NCI-H2196 treated with DMSO at 0.1 percent for 48 hours (cell line): ENCODE measurements around the gene UNC5B.

Experiments used
- DNase-seq: peaks from one replicate; lab custom pipeline; 2025; ENCODE audit not compliant: unreplicated experiment; lab: John Stamatoyannopoulos, UW

Gene UNC5B

DNA sequence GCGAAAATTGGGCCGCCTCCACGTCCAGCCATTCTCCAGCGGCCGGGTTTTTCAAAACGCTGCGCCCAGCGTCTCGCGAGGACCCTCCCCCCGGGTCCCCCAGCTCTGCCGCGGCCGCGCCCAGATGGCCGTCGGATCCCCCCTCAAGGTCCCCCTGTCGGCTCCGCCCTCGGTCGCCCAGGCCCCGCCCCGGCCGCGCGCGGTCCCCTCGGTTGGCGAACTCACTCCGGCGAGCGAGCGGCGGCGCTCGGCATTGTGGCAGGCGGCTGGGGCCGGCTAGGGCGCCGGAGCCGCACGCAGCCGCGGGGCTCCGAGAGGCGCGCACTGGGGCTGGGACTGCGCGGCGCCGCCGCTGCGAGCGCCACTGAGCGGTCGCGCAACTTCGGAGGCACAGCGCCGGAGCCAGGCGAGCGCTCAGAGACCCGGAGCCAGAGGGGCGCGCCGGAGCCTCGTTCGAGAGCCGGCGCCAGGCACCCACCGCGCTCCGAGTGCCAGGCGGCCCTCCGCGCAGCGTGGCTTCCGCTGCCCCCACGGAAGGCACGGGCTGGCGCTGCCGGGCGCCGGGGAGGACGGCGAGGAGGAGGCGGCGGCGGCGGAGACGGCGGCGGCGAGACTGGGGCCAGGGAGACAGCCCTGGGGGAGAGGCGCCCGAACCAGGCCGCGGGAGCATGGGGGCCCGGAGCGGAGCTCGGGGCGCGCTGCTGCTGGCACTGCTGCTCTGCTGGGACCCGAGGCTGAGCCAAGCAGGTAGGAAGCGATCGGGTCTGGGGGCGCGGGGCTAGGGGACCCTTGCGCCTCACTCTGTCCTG, at the start of gene UNC5B:
Gene UNC5B (plus strand): TSS at position 253 of the 809 bp plus-strand sequence. CDS start 416 bp downstream, at position 669.
- peak; percentile 46 for DNase-seq

DNA sequence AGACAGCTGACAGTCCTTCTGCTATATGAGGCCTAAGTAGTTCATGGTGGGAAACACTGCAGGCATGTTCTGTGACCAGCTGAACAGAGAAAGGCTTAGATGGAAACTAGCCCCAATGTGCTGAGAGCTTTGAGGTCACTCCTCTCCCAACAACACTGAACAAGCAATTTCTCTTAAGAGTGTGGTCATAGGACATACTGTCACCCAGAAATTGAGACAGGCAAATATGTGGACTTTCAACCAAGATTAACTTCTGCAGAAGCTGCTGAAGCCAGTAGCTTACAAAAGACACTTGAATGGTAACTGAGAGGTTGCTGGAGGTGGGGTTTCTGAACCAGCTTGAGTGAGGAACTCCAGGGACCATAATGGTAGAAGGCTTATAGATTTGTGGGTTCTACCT, 38.9 kb upstream of the UNC5B start:
- no peak for DNase-seq

DNA sequence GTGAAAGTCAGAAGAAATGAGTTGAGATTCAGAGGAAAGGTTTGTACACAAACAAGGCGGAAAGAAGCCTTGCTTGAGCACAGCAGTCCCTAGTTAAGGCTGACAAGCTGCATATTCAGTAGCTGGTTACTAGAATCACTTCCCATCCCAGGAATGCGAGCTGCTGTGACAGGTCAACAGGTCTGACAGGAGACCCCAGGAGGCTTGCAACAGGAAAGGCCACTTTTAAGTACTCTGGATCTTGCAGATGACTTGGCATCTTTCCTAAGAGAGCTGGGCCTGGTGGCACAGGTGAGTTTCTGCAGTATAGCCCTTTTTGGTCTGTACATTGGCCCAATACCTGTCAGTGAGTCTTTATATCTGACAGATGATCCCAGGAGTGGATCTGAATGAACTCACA, 35.7 kb upstream of the UNC5B start:
- no peak for DNase-seq

DNA sequence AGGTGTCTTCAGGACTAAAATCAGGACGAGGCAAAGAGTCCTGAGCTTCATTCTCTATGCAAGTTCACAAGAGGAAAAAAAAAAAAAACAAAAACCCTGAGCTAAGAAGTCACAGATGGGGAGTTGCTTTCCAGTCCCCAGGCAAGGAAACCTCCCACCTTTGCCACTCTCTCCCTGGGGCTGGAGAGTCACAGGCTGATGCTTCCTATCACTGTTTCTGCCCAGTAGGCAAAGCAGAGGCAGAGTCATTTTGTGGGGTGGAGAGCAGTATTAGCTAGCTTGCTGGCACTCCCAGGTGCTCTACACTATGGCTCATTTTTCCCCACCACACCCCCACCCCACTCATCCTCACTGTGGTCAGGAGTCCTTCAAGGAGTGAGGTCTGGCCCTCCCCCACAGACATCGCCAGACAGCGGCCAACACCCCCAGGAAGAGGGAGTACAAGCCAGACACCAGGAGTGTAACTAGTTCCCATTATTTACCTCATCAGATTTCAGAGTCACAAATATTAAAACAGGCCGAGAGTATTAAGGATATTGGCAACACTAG, 34.6 kb upstream of the UNC5B start:
- no peak for DNase-seq

DNA sequence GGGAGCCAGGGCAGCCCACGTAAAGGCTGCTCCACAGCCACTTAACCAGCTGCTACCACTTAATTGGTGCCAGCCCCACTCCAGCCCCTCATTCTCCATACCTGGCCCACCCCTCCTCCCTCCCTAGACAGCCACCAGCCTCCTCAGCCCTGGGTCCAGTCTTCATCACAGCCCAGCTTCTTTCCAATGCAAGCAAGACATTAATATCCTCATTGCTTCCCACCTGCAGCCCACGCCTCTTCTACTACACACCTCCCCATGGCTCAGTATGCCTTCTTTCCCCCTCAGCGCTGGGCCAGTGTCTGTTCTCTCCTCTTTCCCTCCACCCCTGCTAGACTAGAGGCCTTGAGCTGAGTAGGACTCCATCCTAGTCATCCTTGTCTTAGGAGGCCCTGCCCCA, 33.5 kb upstream of the UNC5B start:
- DNase-seq, result no peak

DNA sequence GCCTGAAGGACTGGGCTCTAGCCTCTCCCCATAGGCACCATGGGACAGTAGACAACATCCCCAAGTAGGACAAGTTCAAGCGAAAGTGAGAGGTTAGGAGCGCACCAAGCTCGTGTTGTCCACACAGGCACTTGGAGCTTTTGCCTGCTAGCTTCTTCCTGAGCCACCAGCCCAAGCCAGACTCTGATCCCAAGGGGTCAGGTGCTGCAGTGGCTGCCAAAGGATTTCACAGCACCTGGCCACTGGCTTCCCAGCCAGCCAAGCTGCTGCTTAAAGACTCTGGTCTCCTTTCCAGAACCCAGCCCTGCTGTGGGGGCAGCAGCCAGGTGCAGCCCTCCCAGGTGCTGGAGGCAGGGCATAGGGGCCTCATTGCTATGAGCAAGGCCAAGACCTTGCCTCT, 33.0 kb upstream of the UNC5B start:
- no peak for DNase-seq

DNA sequence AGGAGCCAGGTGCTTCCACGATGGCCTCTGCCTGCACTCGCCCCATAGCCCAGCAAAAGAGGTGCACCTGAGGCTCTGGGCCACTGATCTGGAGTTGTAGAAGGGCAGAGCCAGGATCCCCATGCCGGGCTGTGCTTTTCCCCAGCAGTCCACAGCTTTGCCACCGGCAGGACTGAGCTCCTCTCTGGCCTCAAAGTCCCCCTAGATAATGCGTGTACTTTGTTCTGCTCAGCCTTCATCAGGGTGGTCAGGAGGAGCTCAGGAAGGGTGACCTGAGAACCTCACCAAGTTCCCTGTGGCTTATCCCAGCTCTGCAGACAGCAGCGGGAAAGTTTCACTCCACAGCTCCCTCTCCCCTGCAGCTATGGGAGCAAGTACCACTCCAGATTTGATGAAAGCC, 27.9 kb upstream of the UNC5B start:
- no peak for DNase-seq

DNA sequence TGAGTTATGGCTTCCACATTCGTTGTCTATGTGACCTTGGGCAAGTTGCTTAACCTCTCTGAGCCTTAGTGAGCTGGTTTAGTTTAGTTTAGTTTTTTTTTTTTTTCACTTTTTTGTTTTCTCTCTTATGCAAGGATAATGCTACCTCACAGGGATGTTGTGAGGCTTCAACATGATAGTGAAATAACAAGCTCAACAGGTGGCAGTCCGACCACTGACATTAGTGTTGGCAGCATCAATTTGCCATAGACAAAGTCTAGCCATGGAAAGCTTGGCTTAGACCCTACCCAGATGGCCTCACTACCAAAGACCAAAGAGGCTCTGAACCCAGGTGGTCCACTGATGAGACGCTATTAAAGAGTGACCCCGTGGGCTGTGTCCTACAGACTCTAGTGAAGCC, 27.2 kb upstream of the UNC5B start:
- DNase-seq, result no peak

DNA sequence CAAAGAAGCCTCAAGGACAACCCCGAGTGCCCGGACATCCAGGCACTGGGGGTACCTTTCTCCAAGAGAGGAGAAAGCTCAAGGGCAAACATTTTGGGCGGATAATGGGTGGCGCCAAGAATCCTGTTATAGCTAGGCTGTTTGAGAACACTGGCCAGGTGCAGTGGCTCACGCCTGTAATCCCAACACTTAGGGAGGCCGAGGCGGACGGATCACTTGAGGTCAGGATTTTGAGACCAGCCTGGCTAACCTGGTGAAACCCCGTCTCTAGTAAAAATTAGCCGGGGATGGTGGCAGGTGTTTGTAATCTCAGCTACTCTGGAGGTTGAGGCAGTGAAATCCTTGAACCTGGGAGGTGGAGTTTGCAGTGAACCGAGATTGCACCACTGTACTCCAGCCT, 25.2 kb upstream of the UNC5B start:
- DNase-seq, result no peak

DNA sequence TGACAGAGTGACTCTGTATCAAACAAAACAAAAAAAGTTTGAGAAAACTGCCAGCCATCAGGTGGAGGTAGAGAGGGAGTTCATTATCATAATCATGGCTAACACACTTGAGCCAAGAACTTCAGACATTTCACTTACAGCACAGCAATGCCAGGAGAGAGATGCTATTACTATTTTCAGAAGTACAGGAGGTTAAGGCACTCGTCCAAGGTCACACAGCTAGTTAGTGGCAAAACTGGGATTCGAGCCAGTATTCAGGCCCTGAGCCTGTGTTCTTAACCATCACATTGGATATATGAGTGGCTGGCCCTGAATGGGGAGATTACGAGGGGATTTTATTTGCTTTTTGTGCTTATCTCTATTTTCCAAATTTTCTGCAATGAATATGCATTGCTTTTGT, 24.8 kb upstream of the UNC5B start:
- DNase-seq, result no peak

DNA sequence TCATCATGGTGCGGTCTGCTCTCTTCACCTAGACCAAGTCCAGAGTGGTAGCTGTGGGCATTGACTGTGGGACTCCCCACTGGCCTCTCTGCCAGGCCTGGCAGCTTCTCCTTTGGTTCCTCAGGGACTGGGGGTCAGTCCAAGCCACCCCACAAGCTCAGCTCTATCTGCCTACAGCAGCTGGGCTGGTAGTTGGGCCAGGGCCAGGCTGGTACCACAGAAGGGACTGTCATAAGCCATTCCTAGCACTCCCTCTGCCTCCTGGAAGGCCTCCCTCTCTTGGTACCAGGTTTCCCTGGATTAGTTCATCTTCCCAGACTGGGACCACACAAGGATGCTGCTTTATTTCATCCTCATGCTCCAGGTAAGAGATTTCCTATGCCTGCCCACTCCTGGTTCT, 24.2 kb upstream of the UNC5B start:
- no peak for DNase-seq

DNA sequence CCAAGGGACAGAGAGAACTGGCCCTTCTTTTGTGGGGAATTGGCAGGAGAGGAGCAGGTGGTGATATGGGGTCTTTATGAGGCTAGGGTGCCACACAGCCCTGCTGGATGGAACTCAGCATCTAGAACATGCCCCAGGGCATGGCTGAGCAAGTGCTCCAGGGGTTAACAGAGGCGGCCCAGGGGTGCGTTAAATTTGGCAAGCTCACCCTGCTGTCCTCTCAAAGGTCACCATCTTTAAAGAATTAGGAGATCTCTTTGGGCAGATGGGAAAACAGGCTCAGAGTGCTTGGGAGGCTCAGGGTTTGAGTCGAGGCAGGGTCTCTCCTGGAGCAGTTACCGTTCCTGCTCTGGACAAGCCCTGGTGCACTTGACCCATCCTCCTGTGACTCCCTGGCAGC, 21.4 kb upstream of the UNC5B start:
- no peak for DNase-seq

DNA sequence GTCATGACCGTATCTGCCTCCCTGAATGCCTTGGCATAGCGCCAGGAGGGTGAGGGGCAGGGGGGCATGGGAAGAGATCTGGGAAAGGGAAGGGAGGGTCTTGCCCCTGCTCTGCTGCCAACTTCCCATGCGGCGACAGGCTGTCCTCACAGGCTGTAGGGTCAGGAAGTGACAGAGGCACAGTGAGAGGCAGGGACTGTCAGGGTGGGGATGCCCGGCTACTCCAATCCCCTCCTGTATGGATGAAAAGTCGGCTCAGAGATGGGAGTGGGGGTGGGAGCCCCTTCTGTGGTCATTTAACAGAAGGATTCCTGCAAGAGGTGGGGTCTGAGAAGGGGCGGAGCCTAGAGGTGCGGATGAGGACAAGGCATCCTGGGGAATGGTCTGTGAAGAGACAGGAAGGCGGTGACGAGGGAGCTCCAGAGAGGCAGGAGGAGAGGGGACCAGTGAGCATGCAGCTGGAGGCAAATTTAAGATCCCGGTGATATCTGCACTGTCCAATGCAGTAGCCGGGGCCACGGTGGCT, 20.8 kb upstream of the UNC5B start:
- no peak for DNase-seq

DNA sequence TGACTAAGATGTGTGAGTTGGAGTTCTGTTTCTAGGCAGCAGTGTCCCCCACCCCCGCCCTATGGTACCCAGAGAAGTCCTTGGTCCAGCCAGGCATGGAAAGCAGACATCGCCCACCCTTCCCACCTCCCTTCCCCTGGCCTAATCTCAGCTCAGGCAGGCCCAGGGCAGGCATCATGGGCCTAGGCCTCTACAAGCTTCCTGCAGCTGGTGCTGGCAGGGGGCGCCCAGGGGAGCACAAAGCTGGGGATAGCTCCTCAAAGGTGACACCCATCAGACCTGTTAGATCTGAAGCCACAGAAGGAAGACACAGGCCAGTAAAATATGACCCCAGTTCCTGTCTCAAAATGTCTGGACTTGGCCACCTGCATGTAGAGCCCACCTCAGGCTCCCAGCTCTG, 18.9 kb upstream of the UNC5B start:
- DNase-seq, result no peak

DNA sequence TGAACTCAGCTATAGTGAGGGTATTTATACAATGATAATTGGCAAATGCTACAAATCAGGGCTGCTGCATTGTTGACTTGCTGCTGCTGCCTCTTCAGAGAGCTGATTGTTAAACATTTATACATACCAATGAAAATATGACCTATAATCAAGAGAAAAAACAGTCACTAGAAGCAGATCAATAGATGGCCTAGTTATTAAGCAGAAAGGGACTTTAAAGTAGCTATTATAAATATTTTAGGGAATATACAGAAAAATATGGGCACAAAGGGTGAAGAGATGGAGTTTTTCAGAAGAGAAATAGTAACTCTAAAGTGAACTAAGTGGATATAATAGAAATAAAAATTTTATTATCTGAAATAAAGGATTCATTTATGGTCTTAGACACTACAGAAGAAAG, 14.4 kb upstream of the UNC5B start:
- no peak for DNase-seq

DNA sequence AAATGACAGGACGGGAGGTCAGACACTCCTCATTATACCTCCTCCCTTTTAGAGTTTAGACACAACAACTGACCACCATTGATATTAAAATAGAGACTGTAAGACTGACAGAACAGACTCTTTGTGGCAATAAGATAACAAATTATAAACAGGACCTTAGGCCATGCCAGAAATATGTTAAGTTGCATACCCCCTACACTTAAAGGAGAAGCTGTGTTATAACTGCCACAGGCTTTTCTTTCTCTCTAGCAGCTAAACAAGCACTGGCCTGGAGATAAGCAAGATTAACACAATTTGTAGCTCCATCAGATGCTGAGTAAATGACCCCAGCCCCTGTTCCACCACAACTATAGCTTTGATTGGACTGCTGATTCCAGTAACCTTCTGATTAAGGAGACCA, 10.5 kb upstream of the UNC5B start:
- no peak for DNase-seq

DNA sequence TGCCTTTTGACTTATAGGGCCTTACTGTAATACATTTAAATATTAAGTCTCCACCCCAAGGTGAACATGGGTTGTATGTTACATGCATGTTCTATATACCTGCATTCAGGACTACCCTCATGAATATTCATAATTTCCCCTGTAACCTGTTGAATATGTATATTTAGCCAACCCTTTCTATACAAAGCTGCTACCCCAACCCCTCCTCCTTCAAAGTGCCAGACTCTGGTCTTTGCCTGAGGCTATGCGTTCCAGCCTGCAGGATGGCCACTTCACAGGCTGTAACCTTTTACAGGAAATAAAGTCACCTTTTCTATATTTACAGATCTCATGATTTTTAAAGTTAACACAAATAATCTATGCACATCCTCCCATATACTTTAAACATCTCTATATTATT, 10.1 kb upstream of the UNC5B start:
- DNase-seq, result no peak

DNA sequence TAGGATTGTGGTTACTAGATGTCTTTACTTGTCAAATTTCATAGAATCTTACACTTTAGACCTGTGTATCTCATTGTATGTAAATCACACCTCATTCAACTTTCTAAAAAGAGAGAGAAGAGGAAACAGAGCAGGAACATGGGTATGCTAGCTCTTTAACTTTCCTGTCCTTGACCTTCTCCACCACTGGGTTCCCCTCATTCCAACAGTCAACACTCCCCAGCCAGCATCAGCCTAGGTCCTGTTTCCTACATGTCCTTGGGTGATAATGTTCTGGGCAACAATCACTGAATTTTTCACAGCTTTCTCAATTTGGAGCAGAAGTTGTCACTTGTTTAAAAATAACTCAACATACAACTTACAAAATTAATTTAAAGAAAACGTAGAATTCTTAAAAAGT, 9.2 kb upstream of the UNC5B start:
- no peak for DNase-seq

DNA sequence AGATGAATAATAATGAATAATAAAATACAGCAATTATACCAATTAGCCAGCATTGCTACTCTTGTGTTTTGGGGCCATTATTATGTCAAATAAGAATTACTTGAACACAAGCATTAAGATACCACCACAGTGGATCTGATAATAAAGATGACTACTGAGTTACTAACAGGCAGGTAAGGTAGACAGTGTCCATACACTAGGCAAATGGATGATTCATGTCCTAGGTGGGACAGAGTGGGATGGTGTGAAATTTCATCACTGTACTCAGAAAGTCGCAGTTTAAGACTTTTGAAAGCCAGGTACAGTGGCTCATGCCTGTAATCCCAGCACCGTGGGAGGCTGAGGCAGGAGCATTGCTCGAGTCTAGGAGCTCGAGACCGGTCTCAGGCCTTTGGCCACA, 8.7 kb upstream of the UNC5B start:
- DNase-seq, result no peak

DNA sequence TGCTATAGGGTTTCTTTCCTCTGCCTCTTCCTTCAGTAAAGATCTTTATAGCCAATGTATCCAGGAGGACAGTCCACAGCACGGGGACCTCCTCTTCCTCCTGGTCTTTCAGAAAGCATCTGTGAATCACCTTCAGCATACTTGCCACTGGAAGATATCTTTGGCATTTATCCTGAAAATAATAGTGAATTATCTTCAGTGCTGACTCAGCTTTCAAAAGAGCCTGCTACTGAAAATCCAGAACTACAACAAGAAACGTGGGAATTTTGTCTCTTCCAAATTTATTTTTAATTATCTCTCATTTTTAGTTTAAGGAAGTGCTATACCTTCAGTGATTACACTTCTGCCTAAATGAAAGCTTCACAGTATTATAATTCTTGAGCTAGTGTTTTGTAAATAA, 7.6 kb upstream of the UNC5B start:
- no peak for DNase-seq

DNA sequence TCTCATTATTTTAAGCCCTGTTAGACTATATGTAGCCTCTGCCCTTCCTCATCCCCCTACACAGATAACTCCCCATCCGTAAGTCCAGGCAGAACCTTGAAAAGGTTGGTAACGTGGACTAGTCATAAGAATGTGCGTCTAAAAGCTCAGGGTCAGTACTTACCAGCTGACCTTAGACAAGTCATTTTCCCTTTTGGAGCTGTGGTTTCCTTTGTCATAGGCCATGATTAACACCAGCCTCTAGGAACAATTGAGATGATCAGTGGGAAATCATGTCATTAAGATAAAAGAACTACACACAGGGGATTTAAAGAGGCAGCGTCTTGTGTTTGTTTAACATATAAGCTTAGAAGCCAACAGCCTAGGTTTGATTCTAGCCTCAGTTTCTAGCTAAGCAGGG, 6.9 kb upstream of the UNC5B start:
- DNase-seq, result no peak

DNA sequence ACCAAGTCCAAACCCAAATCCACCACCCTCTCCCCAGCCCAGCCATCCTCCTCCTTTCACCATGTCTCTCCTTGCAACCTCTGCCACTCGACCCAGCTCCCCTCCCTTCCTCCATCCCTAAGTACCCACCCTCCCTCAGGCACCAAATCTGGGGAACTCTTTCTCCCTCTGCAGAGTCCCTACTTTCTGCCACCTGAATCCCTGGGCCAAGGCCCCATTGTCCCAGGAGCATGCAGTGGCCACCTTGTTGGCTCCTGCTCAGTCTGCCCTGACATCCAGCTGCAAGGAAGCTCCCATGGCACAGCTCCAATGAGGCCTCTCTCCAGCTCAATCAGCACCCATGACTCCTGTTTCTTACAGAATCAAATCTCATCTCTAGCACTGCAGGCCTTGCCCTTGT, 5.5 kb upstream of the UNC5B start:
- no peak for DNase-seq

DNA sequence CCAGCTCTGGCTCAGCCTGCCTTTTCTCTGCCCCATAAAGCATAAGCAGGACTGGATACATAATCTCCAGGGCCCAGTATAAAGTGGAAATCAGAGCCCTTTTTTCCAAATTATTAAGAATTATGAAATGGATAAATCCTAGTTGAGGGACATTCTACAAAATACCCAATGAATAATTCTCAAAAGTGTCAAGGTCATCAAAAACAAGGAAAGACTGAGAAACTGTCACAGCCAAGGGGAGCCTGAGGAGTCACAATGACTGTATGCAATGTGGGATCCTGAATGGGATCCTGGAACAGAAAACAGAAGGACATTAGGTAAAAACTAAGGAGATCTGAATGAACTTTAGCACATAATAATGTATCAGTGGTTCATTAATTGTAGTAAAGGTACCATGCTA, 4.8 kb upstream of the UNC5B start:
- DNase-seq, result no peak
